Fibroblast of peridontal ligament (primary cell): ENCODE results near the gene ZNF564.
A peak's percentile ranks its signal among the peaks of the same experiment; 100 is the strongest.
"Not testable (repeated sequence)": the region's sequence is repeated elsewhere in the genome, so short reads cannot be mapped to it uniquely, and the experiment has no call there.

ENCODE experiments used
- DNase-seq: peaks from one replicate; pipeline ENCODE4 v3.0.0-alpha.2; 2010; ENCODE audit errors: extremely low read depth

ZNF564 gene

GRCh38 chr19:12497032-12497431 is 54.2 kb downstream of the ZNF564 start:
- DNase-seq: no peak

DNA sequence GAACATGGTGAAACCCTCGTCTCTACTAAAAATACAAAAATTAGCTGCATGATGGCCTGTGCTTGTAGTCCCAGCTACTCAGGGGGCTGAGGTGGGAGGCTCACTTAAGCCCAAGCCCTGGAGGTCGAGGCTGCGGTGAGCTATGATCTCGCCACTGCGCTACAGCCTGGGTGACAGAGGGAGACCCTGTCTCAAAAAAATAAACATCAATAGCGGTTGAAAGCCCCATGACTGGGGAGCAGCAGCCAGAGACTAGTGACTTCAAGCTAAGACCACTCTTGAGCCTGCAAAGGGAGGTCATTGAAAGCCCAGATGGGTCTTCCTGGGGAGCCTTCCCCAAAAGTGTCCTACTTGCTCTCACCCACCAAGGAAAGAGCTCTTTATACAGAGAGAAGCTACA is 54.8 kb downstream of the ZNF564 start:
- DNase-seq: no peak

GRCh38 chr19:12495002-12495802 is 56.1 kb downstream of the ZNF564 start:
- peak; percentile 61 for DNase-seq

GRCh38 chr19:12494260-12494860 is 56.9 kb downstream of the ZNF564 start:
- no peak for DNase-seq

- not testable (repeated sequence) for DNase-seq
Observed at GRCh38 chr19:12486265-12486783, 65.0 kb downstream of the ZNF564 start.

DNA sequence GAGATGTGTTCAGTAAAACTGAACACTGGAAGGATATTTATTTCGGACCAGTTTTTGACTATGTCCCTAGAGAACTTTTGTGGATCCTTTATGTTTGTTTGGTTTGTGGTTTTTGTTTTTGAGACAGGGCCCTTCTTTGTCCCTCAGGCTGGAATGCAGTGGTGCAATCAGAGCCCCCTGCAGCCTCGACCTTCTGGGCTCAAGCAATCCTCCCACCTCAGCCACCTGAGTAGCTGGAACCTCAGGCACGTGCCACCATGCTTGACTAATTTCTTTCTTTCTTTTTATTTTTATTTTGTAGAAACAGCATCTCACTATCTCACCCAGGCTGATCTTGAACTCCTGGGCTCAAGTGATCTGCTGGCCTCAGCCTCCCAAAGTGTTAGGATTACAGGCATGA is 65.7 kb downstream of the ZNF564 start:
- DNase-seq: no peak

DNA sequence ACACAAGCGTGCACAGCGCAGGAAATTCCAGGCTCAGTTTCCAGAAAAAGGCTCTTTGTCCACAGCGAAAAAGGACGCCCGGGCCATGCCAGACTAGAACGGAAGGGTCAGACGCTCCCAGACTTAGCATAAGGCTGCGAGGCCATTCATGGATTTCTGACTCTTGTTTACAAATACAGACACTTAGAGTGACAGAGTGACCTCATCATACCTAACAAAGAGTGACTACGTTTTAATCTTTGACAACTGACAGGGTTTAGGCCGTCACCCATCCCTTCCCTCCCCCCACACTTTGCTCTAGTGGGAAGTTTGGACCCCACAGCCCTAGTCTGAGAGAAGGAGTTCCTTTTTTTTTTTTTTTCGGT is 66.2 kb downstream of the ZNF564 start:
- DNase-seq: no peak

GRCh38 chr19:12484371-12485051 is 66.8 kb downstream of the ZNF564 start, which contains the start of gene ZNF709:
ZNF709 (minus strand) TSS chr19:12484816; CDS start chr19:12484657, 159 bp downstream.
- DNase-seq: peak; percentile 80

DNA sequence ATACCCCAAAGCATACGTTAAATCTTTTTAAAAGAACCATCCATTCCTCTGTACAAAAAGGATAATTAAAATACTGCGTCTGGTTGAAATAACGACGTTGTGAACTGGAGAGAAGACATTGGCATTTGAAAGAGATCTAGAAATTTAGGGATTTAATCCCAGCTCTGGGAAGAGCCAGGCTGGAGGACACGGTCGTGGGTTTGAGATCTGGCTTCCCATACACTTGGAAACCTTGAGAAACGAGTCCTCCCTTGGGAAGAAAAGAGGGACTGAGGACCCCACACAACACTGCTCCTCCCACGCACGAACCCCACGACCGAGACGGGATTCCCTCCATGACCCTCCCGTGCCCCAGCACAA is 67.3 kb downstream of the ZNF564 start:
- peak; percentile 16 for DNase-seq

DNA sequence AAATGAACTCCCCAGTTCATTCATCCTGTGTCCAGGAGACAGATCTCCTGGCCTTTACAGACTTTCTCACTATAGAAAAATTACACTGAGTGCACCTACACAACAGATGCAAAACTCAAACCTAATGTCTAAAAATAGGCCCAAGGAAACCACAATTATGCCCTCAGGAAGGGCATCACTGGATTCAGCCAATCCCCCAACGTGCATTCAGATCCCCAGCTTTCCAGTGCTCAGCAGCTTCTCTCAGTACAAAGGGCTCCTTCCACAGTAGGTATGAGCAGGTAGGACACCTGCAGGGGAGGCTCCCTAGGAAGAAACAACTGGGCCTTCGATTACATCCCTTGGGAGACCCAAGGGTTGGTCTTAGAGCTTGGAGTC is 68.8 kb downstream of the ZNF564 start:
- no peak for DNase-seq

DNA sequence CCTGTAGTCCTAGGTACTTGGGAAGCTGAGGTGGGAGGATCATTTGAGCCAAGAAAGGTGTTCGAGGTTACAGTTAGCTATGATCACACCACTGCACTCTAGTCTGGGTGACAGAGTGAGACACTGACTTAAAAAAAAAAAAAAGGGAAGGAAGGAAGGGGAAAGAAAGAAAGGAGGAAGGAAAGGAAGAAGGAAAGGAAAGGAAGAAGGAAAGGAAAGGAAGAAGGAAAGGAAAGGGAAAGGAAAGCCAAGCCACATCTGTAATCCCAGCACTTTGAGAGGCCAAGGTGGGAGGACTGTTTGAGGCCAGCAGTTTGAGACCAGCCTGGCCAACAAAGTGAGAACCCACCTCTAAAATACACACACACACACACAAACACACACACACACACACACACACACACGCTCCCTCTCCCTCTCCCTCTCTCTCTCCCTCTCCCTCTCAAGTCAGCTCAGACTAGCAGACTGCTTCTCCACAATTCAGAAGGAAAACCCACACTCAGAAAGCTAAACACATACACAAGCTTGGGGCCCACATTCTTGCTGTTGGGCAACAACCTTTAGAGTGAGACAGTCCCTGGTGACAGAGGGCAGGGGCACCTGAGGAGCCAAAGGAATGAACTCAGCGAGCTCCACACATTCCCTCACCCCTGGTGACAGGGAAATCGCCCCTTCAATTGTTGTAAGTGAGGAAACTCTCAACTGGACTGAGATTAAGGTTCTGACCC is 69.3 kb downstream of the ZNF564 start:
- DNase-seq: no peak

DNA sequence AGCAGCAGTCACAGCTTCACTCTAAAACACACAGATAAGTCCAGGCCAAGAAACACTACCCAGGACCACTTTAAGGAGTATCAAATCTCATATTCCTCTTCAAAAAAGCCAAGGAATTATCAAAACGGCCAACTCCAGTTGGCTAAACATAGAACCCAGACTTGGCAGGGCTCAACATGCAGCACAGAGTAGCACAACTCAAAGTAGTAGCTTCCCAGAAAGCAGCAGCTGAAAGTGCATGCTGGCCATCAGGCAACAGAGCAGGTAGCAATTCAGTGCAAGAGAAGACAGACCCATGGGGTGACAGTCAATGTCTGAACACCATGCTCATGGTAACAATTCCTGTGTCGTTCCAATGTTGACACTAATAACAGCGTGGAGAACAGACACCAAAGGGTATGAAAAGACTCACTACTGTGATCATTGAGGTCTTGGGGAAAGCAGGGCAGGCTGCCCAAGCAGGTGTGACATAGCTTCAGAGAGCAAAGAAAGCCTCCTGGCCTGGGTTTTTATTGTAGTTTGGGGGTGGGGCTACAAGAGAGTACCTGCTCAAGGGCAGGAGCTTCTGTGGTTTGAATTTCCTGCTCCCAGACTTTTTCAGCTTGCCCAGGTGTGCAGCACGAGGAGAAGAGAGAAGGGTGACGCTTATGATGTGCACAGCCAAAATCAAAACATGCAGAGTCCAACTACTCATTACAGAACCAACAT is 72.9 kb downstream of the ZNF564 start:
- no peak for DNase-seq
